Esophagus muscularis mucosa (tissue), 4 donors: ENCODE results near the gene RHBDD1. TPM values are rescaled to one million over a fixed set of nuclear protein-coding genes. Genes with fewer than 3 reads are reported as not detected.

Experiments
- DNase-seq: peaks from one replicate; pipeline ENCODE4 v3.0.0-alpha.2; 2017; ENCODE audit errors: extremely low spot score
- H3K27ac ChIP-seq, 4 donors: fragments of 200-600 bp; sonication (generic); replicated peaks in 1 of 4; 1 replicate in 3 of 4; 2 replicates in 1 of 4; pipeline ENCODE4 v1.5.1; 2016 to 2019; ENCODE audit warnings: mild to moderate bottlenecking in 1 of 4
- H3K27me3 ChIP-seq, 4 donors: fragments of 200-600 bp; sonication (generic); one replicate each; pipeline versions ENCODE4 v1.5.1 to v1.6.0; 2016 to 2019
- H3K36me3 ChIP-seq, 4 donors: fragments of 200-600 bp; sonication (generic); one replicate each; pipeline ENCODE4 v1.5.1; 2016 to 2019
- H3K4me1 ChIP-seq, 4 donors: fragments of 200-600 bp; sonication (generic); one replicate each; pipeline ENCODE4 v1.5.1; 2016 to 2019
- H3K4me3 ChIP-seq, 4 donors: fragments of 200-600 bp; sonication (generic); 1 replicate in 2 of 4; 2 replicates in 2 of 4; pipeline ENCODE4 v1.5.1; 2016 to 2019; ENCODE audit warnings: mild to moderate bottlenecking in 4 of 4, moderate library complexity in 1 of 4
- H3K9me3 ChIP-seq, 4 donors: fragments of 200-600 bp; sonication (generic); 1 replicate in 3 of 4; 2 replicates in 1 of 4; pipeline ENCODE4 v1.5.1; 2016 to 2019
- EP300 ChIP-seq: sonication (generic); formaldehyde crosslinking; IDR thresholded peaks from one replicate; pipeline ENCODE4 v1.6.1; 2017; ENCODE audit warnings: antibody characterized with exemption
- POLR2A ChIP-seq: fragments of 450-650 bp; IDR thresholded peaks from one replicate; pipeline ENCODE4 v1.6.1; 2017; ENCODE audit warnings: antibody characterized with exemption, moderate library complexity, mild to moderate bottlenecking, low read depth
- POLR2AphosphoS5 ChIP-seq, 2 donors: sonication (generic); formaldehyde crosslinking; IDR thresholded peaks; one replicate each; pipeline ENCODE4 v1.6.1; 2017; ENCODE audit warnings: antibody characterized with exemption in 2 of 2
- WGBS: methylation state at CpG from one replicate; pipeline ENCODE4 v1.1.5; 2018; 5-methylcytosine and 5-hydroxymethylcytosine counted together
- intact Hi-C: fragments of 100-400 bp; cut with DNase I; formaldehyde crosslinking; loops from one replicate; pipeline ENCODE4 v1.15.1; 2023
- total RNA-seq, 4 donors: library from RNA; depleted of rRNA; stranded (reverse); fragments of >200 nt; gene quantifications; one replicate each; pipeline versions ENCODE4 v1.1.0 to v1.2.1, GENCODE V29; 2016
- TF ChIP-seq, protein P1 (sequence below), 3 experiments: fragments of 200-600 bp in 2 of 3; fragments of 450-650 bp in 1 of 3; sonication (generic) in 2 of 3; IDR thresholded peaks; one replicate each; pipeline ENCODE4 v1.5.1; 2017 to 2019; ENCODE audit warnings: antibody characterized with exemption in 3 of 3, mild to moderate bottlenecking in 2 of 3, moderate library complexity in 1 of 3

RHBDD1 gene
- total RNA-seq, 4 donors from 2014 or later, result 18.3 to 24.9 (median 22.2) TPM

DNA sequence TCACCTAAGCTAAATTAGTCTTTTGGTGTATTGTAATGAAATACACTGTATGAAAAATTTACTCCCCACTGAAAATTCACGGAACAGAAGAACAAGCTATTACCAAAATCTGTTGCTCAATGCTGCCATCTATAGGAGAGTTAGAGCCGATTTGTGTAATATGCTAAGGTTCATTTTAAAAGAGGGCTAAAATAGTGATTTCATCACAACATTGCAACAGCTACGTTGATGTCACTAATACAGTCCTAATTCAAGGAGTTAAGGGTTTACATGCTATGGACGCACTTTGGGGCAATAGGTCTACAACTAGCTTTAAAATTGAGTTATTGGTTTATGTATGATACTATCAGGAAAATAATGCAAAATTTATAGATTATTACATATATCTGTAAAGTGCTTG is 33.3 kb upstream of the RHBDD1 start:
- Histone ChIP-seq H3K27ac (peak overlapping the region; percentile 94 to 96 (median 94)), H3K4me1 (peaks cover 18 to 40% (median 39%) of the 10 kb centered on the region in 4 donors), H3K27me3 (peaks cover 0 to 16% (median 0%) of the 10 kb centered on the region in 4 donors), H3K9me3 (no peaks in the 10 kb centered on the region), H3K4me3 (no peak overlapping the region), H3K36me3 (peaks cover 0 to 3% (median 1%) of the 10 kb centered on the region in 4 donors)
- WGBS, result 0% methylated on average over 4 of the region's 4 CpGs
- TF ChIP-seq POLR2A, result no peak
- TF ChIP-seq, protein P1, sequence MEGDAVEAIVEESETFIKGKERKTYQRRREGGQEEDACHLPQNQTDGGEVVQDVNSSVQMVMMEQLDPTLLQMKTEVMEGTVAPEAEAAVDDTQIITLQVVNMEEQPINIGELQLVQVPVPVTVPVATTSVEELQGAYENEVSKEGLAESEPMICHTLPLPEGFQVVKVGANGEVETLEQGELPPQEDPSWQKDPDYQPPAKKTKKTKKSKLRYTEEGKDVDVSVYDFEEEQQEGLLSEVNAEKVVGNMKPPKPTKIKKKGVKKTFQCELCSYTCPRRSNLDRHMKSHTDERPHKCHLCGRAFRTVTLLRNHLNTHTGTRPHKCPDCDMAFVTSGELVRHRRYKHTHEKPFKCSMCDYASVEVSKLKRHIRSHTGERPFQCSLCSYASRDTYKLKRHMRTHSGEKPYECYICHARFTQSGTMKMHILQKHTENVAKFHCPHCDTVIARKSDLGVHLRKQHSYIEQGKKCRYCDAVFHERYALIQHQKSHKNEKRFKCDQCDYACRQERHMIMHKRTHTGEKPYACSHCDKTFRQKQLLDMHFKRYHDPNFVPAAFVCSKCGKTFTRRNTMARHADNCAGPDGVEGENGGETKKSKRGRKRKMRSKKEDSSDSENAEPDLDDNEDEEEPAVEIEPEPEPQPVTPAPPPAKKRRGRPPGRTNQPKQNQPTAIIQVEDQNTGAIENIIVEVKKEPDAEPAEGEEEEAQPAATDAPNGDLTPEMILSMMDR (IDR thresholded peaks at IDR 0.05), result peak; percentile 71 to 74 (median 71)
- no peak for DNase-seq
- intact Hi-C loops, result loop anchor here (2.0 to 10.0 kb wide), 3 partner anchors 768 to 1132 kb away; no protein-coding TSS in a partner anchor

DNA sequence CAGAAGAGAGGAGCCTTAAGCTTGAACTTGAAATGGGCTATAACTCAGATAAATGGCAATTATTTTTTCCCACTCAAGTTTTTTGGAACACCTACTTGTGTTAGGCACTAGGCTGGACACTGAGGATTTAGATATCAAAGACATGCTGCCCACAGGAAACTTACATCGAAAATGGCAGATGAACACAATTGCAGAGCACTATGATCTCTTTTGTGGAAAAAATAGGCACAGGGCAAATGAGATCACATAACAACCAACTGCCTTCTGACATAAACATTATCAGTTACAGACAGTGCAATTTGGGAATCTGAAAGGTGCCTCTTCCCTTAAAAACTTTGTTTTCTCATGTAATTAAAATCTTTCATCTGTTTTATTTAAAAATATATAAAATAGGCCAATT is 32.4 kb upstream of the RHBDD1 start:
- intact Hi-C loops, result loop anchor here (2.0 to 10.0 kb wide), 3 partner anchors 769 to 1133 kb away; no protein-coding TSS in a partner anchor
- peaks cover 0 to 11% (median 0%) of the 10 kb centered on the region in 4 donors for H3K27me3 ChIP-seq
- DNase-seq, result no peak
- H3K27ac ChIP-seq, result no peak overlapping the region
- WGBS, result 65% methylated on average over 1 of the region's 1 CpG
- H3K4me1 ChIP-seq, result peaks cover 14 to 31% (median 30%) of the 10 kb centered on the region in 4 donors
- TF ChIP-seq POLR2AphosphoS5 (IDR thresholded peaks at IDR 0.05), result no peak
- no peak for TF ChIP-seq EP300
- TF ChIP-seq POLR2A, result no peak
- TF ChIP-seq, protein P1 (IDR thresholded peaks at IDR 0.05), result no peak
- H3K9me3 ChIP-seq, result no peaks in the 10 kb centered on the region
- H3K36me3 ChIP-seq, result no peaks in the 10 kb centered on the region
- H3K4me3 ChIP-seq, result no peak overlapping the region

DNA sequence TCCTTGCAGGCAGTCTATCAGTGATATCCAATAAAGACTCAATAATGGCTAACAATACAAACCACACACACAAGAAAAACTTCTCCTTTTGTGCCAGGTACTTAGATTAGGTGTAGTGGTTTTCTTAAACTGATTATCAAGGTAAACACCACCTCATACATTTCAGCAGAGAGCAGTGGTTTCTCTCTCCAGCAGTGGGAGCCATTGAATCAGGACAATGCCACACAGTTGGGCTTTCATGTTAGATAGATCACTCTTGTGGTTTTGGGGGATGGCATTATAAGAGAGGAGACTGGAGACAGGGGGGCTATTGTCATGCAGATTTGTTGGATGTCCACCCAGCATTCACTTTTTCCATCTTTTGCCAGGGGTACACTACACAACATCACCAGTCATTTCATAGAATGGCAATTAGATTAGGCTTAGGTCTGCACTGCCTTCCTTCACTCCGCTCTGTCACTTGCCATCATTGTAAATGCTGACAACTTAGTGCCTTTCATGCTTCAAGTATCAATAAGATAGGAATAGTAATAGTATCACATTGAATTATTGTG is 22.6 kb upstream of the RHBDD1 start:
- Histone ChIP-seq H3K4me3 (no peak overlapping the region), H3K27me3 (peaks cover 0 to 5% (median 0%) of the 10 kb centered on the region in 4 donors), H3K4me1 (no peaks in the 10 kb centered on the region), H3K27ac (no peak overlapping the region), H3K9me3 (no peaks in the 10 kb centered on the region), H3K36me3 (no peaks in the 10 kb centered on the region)
- intact Hi-C loops, result no loop called here
- no peak for TF ChIP-seq POLR2A
- no peak for TF ChIP-seq EP300
- no peak for TF ChIP-seq POLR2AphosphoS5 (IDR thresholded peaks at IDR 0.05)
- TF ChIP-seq, protein P1 (IDR thresholded peaks at IDR 0.05), result peak in 2 of 3 experiments; percentile 2 to 8
- DNase-seq, result no peak
- 88% methylated on average over 1 of the region's 1 CpG for WGBS

DNA sequence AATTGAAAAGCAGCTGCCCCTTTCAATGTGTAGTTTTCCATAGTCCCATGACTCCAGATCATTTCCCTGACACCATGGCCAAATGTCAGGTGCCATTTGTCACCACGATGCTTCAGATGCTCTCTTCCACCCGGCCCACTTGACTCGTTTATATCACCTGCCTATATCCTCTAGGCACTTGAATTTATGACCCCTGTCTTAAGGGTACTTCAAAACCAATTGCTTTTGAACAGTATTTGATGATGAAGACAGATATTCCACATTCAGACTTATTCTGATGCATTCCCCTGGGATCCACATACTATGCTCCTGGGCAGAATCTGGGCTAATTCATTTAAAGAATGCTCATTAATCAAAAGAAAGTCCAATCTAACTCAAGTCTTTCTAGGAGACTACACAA is 16.9 kb upstream of the RHBDD1 start:
- no peaks in the 10 kb centered on the region for H3K9me3 ChIP-seq
- TF ChIP-seq POLR2AphosphoS5 (IDR thresholded peaks at IDR 0.05) (no peak), POLR2A (no peak), EP300 (no peak)
- TF ChIP-seq, protein P1 (IDR thresholded peaks at IDR 0.05), result no peak
- no peaks in the 10 kb centered on the region for H3K36me3 ChIP-seq
- H3K4me3 ChIP-seq, result no peak overlapping the region
- no peaks in the 10 kb centered on the region for H3K27me3 ChIP-seq
- intact Hi-C loops, result no loop called here
- no peaks in the 10 kb centered on the region for H3K4me1 ChIP-seq
- 58% methylated on average over 3 of the region's 3 CpGs for WGBS
- H3K27ac ChIP-seq, result no peak overlapping the region
- no peak for DNase-seq

- intact Hi-C loops, result no loop called here
- TF ChIP-seq POLR2AphosphoS5 (IDR thresholded peaks at IDR 0.05) (no peak), EP300 (no peak)
- TF ChIP-seq, protein P1 (IDR thresholded peaks at IDR 0.05), result no peak
- Histone ChIP-seq H3K36me3 (no peaks in the 10 kb centered on the region), H3K9me3 (no peaks in the 10 kb centered on the region), H3K27me3 (no peaks in the 10 kb centered on the region), H3K4me3 (no peak overlapping the region), H3K4me1 (no peaks in the 10 kb centered on the region), H3K27ac (no peak overlapping the region)
- no peak for DNase-seq
- 68% methylated on average over 2 of the region's 2 CpGs for WGBS
Measured at GRCh38 chr2:226825056-226825455, 10.8 kb upstream of the RHBDD1 start.
